GM19463 (cell line): Measurements from ENCODE around the gene C1D.
"Not testable (repeated sequence)": the region's sequence is repeated elsewhere in the genome, so short reads cannot be mapped to it uniquely, and the experiment has no call there.

Experiments
- ATAC-seq: cut with Tn5 transposase; IDR thresholded peaks from one replicate; pipeline ENCODE4 v1.9.1; 2021; ENCODE audit warnings: mild to moderate bottlenecking, moderate library complexity; ENCODE audit not compliant: unreplicated experiment

The C1D gene

GRCh38 chr2:68009526-68009925 lies 53.3 kb downstream of the C1D start:
- no peak for ATAC-seq

GRCh38 chr2:68000170-68000825 lies 62.5 kb downstream of the C1D start:
- ATAC-seq: no peak

- no peak for ATAC-seq
Observed at GRCh38 chr2:67999332-67999731, 63.5 kb downstream of the C1D start.

DNA sequence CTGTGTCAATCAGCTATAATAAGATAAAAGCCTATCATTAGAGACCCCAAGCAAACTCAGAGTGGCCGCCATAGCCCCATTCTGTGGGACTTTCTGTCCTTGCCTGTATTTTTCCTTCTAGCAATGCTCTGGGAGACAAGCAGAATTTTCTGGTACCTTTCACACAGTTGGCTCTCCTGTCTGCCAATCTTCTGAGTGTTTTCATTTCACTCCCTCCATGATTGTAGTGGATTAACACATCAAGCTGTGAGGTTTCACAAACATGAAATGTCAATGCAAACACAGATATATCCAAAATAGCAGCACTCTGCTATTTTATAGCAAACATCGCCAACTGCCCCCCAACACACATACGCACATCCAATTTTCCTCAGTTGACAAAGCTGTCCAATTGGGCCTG lies 64.9 kb downstream of the C1D start:
- no peak for ATAC-seq

DNA sequence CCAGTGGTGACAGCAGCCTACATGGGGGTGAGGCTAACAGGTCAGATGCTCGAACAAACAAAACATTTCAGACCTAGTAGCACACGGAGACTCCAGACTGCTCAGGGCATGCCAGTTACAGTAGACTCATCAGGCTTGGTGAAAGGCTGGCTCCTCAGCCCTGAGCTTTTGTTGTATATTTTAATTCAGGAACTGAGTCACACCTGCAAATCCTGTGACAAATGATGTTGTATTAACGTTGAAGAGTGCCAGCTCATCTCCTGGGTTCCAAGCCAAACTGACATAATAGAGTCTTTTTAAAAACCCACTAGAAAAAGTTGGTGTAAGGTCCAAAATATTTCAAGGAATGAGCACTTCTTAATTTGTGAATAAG lies 65.3 kb downstream of the C1D start:
- no peak for ATAC-seq

GRCh38 chr2:67996772-67997527 lies 65.9 kb downstream of the C1D start:
- ATAC-seq: no peak

DNA sequence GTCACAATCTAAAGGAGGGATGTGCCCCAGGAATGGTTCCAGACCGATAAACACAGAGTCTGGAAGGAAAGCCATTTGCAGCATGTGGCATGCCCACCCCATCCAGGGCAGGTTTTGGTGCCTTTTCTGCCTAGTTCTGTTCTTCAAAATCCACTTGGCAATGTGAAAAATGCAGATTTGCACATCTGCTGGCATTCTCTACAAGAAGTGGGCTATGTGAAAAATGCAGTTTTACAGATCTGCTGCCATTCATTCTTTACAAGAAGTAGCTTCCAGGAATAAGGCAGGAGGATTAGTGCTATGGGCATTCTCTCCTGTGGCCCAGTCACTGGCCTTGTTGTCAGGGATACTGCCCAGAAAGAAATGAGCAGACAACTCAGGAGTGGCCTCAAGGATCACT lies 68.1 kb downstream of the C1D start:
- no peak for ATAC-seq

- not testable (repeated sequence) for ATAC-seq
Observed at GRCh38 chr2:67994069-67994468, 68.7 kb downstream of the C1D start.

GRCh38 chr2:67993329-67993728 lies 69.5 kb downstream of the C1D start:
- ATAC-seq: no peak

- ATAC-seq: no peak
Observed at GRCh38 chr2:67991456-67991855, 71.3 kb downstream of the C1D start.
